ENCODE measurements around the gene LRWD1. TPM values are rescaled to one million over a fixed set of nuclear protein-coding genes. Genes with fewer than 3 reads are reported as not detected.

The LRWD1 gene
- total and polyA plus RNA-seq, 2 of the 13 experiments (the other 11 are each of a cell fraction or from before 2014, with no cell fraction given) = 8.5 to 16.3 TPM

DNA sequence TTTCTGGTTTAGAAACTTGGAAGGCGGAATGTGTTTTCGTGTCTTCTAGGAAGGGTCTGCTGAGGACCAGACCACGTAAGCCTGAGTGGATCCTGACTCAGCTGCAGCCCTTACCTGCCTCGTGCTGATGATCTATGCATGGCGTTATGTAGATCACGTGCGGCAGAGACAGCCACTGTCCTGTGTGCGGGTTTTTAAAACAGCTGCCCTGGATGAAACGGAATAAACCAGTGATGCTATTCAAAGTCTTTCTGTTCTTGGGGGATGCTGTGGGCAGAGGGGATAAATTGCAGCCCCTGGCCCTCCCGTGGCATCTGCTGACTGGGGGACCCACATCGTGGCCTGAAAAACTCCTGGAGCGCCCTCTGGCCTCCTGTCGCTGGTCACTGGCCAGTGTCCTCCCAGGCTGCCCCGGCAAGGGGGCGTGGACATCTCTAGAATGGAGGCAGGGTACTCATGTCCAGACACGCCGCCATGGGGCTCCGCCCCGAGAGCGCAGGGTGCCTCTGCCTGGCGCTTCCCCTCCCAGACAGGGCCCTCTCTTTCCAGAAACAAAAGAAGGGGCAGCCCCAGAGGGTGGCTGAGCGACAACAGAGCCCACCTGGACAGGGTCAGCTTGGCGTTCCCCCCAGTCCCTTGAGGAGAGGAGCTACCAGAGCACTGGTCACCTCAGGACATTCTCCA, 13.3 kb upstream of the LRWD1 start (continued):
- no peak for TF ChIP-seq SUZ12 (IDR thresholded peaks at IDR 0.05; ENCODE audit: low read depth, low read length)
- TF ChIP-seq MXI1 (IDR thresholded peaks at IDR 0.05; ENCODE audit: borderline replicate concordance, low read depth, low read length) = peak; percentile 57; the same call in 1 of the 3 replicates
- TF ChIP-seq PHF21A (CRISPR knock-in tag; IDR thresholded peaks at IDR 0.05) = peak; percentile 36; the same call in 1 of the 2 replicates
- TF ChIP-seq, protein P1, sequence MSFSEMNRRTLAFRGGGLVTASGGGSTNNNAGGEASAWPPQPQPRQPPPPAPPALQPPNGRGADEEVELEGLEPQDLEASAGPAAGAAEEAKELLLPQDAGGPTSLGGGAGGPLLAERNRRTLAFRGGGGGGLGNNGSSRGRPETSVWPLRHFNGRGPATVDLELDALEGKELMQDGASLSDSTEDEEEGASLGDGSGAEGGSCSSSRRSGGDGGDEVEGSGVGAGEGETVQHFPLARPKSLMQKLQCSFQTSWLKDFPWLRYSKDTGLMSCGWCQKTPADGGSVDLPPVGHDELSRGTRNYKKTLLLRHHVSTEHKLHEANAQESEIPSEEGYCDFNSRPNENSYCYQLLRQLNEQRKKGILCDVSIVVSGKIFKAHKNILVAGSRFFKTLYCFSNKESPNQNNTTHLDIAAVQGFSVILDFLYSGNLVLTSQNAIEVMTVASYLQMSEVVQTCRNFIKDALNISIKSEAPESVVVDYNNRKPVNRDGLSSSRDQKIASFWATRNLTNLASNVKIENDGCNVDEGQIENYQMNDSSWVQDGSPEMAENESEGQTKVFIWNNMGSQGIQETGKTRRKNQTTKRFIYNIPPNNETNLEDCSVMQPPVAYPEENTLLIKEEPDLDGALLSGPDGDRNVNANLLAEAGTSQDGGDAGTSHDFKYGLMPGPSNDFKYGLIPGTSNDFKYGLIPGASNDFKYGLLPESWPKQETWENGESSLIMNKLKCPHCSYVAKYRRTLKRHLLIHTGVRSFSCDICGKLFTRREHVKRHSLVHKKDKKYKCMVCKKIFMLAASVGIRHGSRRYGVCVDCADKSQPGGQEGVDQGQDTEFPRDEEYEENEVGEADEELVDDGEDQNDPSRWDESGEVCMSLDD (CRISPR knock-in tag; IDR thresholded peaks at IDR 0.05; ENCODE audit: borderline replicate concordance) = no peak
- TF ChIP-seq BRCA1 (CRISPR knock-in tag; IDR thresholded peaks at IDR 0.05) = 0 out of 2 replicates have a peak, but pooled peaks have one; percentile 51
- TF ChIP-seq ZNF564 (CRISPR knock-in tag; IDR thresholded peaks at IDR 0.05) = no peak
- peak; percentile 38; the same call in 1 of the 2 replicates for TF ChIP-seq ZFP90 (CRISPR knock-in tag; IDR thresholded peaks at IDR 0.05; ENCODE audit: borderline replicate concordance)
- TF ChIP-seq ZNF256 (CRISPR knock-in tag; conservative IDR thresholded peaks at IDR 0.05) = no peak
- no peak for TF ChIP-seq RNF2 (conservative IDR thresholded peaks at IDR 0.05; ENCODE audit: low read depth)
- TF ChIP-seq, protein P2, sequence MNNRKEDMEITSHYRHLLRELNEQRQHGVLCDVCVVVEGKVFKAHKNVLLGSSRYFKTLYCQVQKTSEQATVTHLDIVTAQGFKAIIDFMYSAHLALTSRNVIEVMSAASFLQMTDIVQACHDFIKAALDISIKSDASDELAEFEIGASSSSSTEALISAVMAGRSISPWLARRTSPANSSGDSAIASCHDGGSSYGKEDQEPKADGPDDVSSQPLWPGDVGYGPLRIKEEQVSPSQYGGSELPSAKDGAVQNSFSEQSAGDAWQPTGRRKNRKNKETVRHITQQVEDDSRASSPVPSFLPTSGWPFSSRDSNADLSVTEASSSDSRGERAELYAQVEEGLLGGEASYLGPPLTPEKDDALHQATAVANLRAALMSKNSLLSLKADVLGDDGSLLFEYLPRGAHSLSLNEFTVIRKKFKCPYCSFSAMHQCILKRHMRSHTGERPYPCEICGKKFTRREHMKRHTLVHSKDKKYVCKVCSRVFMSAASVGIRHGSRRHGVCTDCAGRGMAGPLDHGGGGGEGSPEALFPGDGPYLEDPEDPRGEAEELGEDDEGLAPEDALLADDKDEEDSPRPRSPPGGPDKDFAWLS (CRISPR knock-in tag; IDR thresholded peaks at IDR 0.05; ENCODE audit: borderline replicate concordance) = no peak
- TF ChIP-seq SALL2 (CRISPR knock-in tag; IDR thresholded peaks at IDR 0.05) = no peak
- TF ChIP-seq, protein P3, sequence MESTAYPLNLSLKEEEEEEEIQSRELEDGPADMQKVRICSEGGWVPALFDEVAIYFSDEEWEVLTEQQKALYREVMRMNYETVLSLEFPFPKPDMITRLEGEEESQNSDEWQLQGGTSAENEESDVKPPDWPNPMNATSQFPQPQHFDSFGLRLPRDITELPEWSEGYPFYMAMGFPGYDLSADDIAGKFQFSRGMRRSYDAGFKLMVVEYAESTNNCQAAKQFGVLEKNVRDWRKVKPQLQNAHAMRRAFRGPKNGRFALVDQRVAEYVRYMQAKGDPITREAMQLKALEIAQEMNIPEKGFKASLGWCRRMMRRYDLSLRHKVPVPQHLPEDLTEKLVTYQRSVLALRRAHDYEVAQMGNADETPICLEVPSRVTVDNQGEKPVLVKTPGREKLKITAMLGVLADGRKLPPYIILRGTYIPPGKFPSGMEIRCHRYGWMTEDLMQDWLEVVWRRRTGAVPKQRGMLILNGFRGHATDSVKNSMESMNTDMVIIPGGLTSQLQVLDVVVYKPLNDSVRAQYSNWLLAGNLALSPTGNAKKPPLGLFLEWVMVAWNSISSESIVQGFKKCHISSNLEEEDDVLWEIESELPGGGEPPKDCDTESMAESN (CRISPR knock-in tag; conservative IDR thresholded peaks at IDR 0.05) = 0 out of 2 replicates have a peak, but pooled peaks have one; percentile 29
- TF ChIP-seq SRSF1 (optimal IDR thresholded peaks at IDR 0.05; ENCODE audit: low read depth, low read length) = peak; percentile 40
- TF ChIP-seq, protein P4, sequence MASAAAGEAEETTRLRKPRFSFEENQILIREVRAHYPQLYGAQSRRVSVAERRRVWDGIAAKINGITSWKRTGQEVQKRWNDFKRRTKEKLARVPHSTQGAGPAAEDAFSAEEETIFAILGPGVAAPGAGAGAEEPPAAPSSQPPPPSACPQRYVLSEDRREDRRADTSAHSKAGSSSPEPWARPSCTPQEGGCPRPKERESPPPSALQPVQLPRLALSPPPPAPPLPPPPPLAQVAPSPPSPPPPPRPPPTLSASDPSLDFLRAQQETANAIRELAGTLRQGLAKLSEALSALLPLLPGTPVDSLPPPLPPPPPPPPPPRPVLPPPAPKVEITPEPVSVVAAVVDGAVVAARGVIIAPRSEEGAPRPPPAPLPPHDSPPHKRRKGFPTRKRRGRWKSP (CRISPR knock-in tag; IDR thresholded peaks at IDR 0.05) = no peak
- TF ChIP-seq, protein P5, sequence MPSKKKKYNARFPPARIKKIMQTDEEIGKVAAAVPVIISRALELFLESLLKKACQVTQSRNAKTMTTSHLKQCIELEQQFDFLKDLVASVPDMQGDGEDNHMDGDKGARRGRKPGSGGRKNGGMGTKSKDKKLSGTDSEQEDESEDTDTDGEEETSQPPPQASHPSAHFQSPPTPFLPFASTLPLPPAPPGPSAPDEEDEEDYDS (CRISPR knock-in tag; IDR thresholded peaks at IDR 0.05) = peak; percentile 39; the same call in 1 of the 2 replicates
- peak; percentile 61; the same call in 1 of the 2 replicates for TF ChIP-seq TSC22D2 (CRISPR knock-in tag; IDR thresholded peaks at IDR 0.05; ENCODE audit: borderline replicate concordance)
- TF ChIP-seq, protein P6, sequence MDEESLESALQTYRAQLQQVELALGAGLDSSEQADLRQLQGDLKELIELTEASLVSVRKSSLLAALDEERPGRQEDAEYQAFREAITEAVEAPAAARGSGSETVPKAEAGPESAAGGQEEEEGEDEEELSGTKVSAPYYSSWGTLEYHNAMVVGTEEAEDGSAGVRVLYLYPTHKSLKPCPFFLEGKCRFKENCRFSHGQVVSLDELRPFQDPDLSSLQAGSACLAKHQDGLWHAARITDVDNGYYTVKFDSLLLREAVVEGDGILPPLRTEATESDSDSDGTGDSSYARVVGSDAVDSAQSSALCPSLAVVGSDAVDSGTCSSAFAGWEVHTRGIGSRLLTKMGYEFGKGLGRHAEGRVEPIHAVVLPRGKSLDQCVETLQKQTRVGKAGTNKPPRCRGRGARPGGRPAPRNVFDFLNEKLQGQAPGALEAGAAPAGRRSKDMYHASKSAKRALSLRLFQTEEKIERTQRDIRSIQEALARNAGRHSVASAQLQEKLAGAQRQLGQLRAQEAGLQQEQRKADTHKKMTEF (CRISPR knock-in tag; IDR thresholded peaks at IDR 0.05) = peak; percentile 29; the same call in 1 of the 2 replicates
- TF ChIP-seq, protein P7, sequence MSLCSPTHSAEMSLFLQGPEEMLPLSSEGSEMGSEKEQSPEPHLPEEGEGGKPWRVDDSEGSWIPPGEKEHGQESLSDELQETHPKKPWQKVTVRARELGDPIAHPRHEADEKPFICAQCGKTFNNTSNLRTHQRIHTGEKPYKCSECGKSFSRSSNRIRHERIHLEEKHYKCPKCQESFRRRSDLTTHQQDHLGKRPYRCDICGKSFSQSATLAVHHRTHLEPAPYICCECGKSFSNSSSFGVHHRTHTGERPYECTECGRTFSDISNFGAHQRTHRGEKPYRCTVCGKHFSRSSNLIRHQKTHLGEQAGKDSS (CRISPR knock-in tag; IDR thresholded peaks at IDR 0.05; ENCODE audit: borderline replicate concordance, low read depth) = no peak
